Measurements from ENCODE around the gene ATP6V1G1. TPM values are rescaled to one million over a fixed set of nuclear protein-coding genes. Genes with fewer than 3 reads are reported as not detected.

The ATP6V1G1 gene
- total and polyA plus RNA-seq, 2 experiments from 2014 or later = 337 to 439 TPM

GRCh38 chr9:114602620-114603019 lies 15.1 kb downstream of the ATP6V1G1 start:
- DNase-seq (ENCODE audit: low spot score) = no peak
- H3K27ac ChIP-seq = no peak overlapping the region
- no peaks in the 10 kb centered on the region for H3K9me2 ChIP-seq (replicated peaks; ENCODE audit: insufficient read depth)
- peaks cover 5% of the 10 kb centered on the region for H3K79me2 ChIP-seq
- no peaks in the 10 kb centered on the region for H3K4me1 ChIP-seq (ENCODE audit: insufficient read depth)
- no peak overlapping the region for H3K4me2 ChIP-seq
- no peak overlapping the region for H2AFZ ChIP-seq
- H3K4me3 ChIP-seq = no peak overlapping the region
- H4K20me1 ChIP-seq (ENCODE audit: insufficient read depth, poor library complexity, severe bottlenecking) = peaks cover 7% of the 10 kb centered on the region
- TF ChIP-seq EZH2phosphoT487 (IDR thresholded peaks at IDR 0.05; ENCODE audit: low read depth, severe bottlenecking, unreplicated experiment) (no peak), EZH2 (IDR thresholded peaks at IDR 0.05; ENCODE audit: borderline replicate concordance) (no peak), CTCF (IDR thresholded peaks at IDR 0.05; ENCODE audit: poor library complexity) (no peak)
- 91% methylated on average over 5 of the region's 5 CpGs for WGBS (ENCODE audit: low lambda C conversion rate, missing lambda C conversion rate)
- H3K9me3 ChIP-seq (ENCODE audit: low read depth) = no peaks in the 10 kb centered on the region
- no peaks in the 10 kb centered on the region for H3K27me3 ChIP-seq
- no peaks in the 10 kb centered on the region for H3K36me3 ChIP-seq (replicated peaks; ENCODE audit: insufficient read depth, low read depth)

- over 99% methylated on average over 4 of the region's 4 CpGs for WGBS (ENCODE audit: low lambda C conversion rate, missing lambda C conversion rate)
- H3K4me3 ChIP-seq = no peak overlapping the region
These were observed 15.7 kb downstream of the ATP6V1G1 start for GRCh38 chr9:114603248-114603647.

GRCh38 chr9:114604989-114605388 lies 17.4 kb downstream of the ATP6V1G1 start:
- 71% methylated on average over 3 of the region's 3 CpGs for WGBS (ENCODE audit: low lambda C conversion rate, missing lambda C conversion rate)
- no peak for DNase-seq (ENCODE audit: low spot score)
- no peak overlapping the region for H3K27ac ChIP-seq

More at GRCh38 chr9:114603248-114603647, 15.7 kb downstream of the ATP6V1G1 start:
- no peak for DNase-seq (ENCODE audit: low spot score)
- Histone ChIP-seq H2AFZ (no peak overlapping the region), H3K4me2 (no peak overlapping the region), H3K9me3 (ENCODE audit: low read depth) (no peaks in the 10 kb centered on the region), H3K79me2 (peaks cover 4% of the 10 kb centered on the region), H3K36me3 (replicated peaks; ENCODE audit: insufficient read depth, low read depth) (no peaks in the 10 kb centered on the region), H4K20me1 (ENCODE audit: insufficient read depth, poor library complexity, severe bottlenecking) (peaks cover 3% of the 10 kb centered on the region), H3K27me3 (no peaks in the 10 kb centered on the region), H3K27ac (no peak overlapping the region), H3K9me2 (replicated peaks; ENCODE audit: insufficient read depth) (no peaks in the 10 kb centered on the region), H3K4me1 (ENCODE audit: insufficient read depth) (no peaks in the 10 kb centered on the region)
- TF ChIP-seq CTCF (IDR thresholded peaks at IDR 0.05; ENCODE audit: poor library complexity) = no peak
- no peak for TF ChIP-seq EZH2phosphoT487 (IDR thresholded peaks at IDR 0.05; ENCODE audit: low read depth, severe bottlenecking, unreplicated experiment)
- TF ChIP-seq EZH2 (IDR thresholded peaks at IDR 0.05; ENCODE audit: borderline replicate concordance) = no peak

More at GRCh38 chr9:114604989-114605388, 17.4 kb downstream of the ATP6V1G1 start:
- Histone ChIP-seq H3K36me3 (replicated peaks; ENCODE audit: insufficient read depth, low read depth) (no peaks in the 10 kb centered on the region), H3K79me2 (no peaks in the 10 kb centered on the region), H3K4me1 (ENCODE audit: insufficient read depth) (no peaks in the 10 kb centered on the region), H3K4me2 (no peak overlapping the region), H3K9me3 (ENCODE audit: low read depth) (no peaks in the 10 kb centered on the region), H3K4me3 (no peak overlapping the region), H3K9me2 (replicated peaks; ENCODE audit: insufficient read depth) (no peaks in the 10 kb centered on the region), H2AFZ (no peak overlapping the region), H3K27me3 (no peaks in the 10 kb centered on the region), H4K20me1 (ENCODE audit: insufficient read depth, poor library complexity, severe bottlenecking) (no peaks in the 10 kb centered on the region)
- no peak for TF ChIP-seq EZH2phosphoT487 (IDR thresholded peaks at IDR 0.05; ENCODE audit: low read depth, severe bottlenecking, unreplicated experiment)
- no peak for TF ChIP-seq EZH2 (IDR thresholded peaks at IDR 0.05; ENCODE audit: borderline replicate concordance)
- no peak for TF ChIP-seq CTCF (IDR thresholded peaks at IDR 0.05; ENCODE audit: poor library complexity)

All from hepatocyte (in vitro differentiated cells).